NCI-H2107 treated with DMSO at 0.1 percent for 48 hours (cell line): ENCODE data around the gene SCYGR7.
"Not testable (repeated sequence)": the region's sequence is repeated elsewhere in the genome, so short reads cannot be mapped to it uniquely, and the experiment has no call there.

Experiments
- DNase-seq: peaks from one replicate; lab custom pipeline; 2025; ENCODE audit not compliant: unreplicated experiment; lab: John Stamatoyannopoulos, UW

Gene SCYGR7

DNA sequence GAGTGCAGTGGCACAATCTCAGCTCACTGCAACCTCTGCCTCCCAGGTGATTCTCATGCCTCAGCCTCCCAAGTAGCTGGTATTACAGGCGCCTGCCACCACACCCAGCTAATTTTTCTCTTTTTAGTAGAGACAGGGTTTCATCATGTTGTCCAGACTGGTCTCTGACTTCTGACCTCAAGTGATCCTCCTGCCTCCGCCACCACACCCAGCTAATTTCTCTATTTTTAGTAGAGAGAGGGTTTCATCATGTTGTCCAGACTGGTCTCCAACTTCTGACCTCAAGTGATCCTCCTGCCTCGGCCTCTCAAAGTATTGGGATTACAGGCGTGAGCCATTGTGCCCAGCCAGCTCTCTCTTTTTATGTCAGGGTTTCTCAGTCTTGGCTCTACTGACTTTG, 28.1 kb downstream of the SCYGR7 start:
- DNase-seq, result not testable (repeated sequence)

DNA sequence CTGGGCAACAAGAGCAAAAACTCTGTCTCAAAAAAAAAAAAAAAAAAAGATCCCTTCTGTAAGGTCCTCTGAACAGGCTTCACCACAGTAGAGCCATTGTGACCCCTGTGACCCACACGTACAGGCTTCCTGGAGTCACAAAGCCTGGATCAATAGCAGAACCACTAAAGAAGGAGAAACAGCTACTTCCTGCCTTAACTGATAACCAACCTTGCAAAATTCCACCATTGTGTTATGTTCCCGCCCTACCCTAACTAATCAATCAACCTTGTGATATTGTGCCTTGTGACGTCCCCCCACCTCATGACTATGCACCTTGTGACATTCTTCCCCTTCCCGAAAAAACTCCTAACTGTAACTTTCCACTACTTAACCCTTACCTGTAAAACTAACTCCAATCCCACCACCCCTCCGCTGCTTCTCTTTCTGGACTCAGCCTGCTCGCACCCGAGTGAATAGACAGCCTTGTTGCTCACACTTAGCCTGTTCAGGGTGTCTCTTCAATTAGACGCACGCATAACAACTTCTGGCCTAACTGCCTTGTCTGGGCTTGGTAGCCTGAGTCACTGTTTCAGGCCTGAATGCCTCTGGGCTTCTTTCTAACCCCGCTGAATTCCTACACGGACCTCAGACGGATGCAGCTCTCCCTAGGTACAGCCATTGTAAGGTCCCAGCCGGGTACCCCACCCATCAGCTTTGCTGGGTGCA, 31.4 kb downstream of the SCYGR7 start:
- no peak for DNase-seq

DNA sequence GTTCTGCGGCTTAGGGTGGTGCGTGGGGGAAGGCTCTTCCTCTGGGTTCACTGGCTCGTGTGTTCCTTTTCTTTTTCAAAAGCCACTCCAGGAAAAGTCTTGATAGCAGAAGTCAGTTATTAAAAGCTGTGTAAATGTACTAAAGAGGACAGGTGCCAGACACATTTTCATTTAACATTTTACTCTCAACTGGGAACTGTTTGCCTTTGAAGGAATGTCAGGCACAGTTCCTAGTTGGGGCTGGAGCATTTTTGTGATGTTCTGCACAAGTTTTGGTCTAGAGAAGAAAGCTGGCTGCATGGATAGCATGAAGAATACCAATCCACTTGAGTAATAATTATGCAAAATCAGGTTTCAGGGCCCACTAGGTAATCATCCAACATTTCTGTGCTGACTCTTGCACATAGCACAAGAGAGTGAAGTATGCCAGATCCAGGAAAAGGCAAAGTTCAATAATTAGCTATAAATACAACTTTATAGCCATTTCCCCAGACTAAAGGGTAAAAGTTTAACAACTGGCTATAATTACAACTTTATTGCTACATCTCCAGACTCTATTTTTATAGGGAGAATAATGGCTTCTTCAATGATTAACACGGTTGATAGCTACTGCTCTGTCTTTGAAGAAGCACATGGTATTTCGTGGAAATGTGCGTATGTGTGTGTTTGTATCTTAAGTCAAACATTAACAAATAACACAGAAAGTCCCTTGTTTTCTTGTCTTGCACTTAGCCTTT, 33.8 kb downstream of the SCYGR7 start:
- no peak for DNase-seq

DNA sequence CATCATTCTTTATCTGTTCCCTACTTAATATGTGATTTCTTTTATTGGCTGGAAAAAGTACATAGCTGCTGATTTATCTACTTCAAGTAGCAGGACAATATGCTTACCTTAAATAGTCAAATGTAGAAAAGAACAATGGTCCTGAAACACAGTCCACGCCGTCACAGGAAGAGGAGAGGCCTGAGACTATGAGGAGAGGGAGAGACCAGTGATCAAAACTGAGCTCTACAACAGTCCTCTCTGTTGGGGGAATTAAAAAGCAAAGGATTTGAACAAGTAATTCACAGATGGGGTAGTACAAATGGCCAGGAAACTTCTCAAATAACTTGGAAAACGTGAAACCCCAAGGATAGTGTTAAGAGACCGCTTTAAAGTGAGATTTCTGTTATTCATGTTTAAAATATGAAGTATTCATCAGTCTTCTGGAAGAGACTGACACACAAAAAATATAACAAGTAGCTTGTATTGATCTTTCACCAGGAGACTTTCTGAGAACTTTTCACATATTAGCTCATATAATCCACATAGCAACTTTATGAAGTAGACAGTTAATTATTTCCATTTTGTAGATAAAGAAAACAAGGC, 37.7 kb downstream of the SCYGR7 start:
- no peak for DNase-seq

DNA sequence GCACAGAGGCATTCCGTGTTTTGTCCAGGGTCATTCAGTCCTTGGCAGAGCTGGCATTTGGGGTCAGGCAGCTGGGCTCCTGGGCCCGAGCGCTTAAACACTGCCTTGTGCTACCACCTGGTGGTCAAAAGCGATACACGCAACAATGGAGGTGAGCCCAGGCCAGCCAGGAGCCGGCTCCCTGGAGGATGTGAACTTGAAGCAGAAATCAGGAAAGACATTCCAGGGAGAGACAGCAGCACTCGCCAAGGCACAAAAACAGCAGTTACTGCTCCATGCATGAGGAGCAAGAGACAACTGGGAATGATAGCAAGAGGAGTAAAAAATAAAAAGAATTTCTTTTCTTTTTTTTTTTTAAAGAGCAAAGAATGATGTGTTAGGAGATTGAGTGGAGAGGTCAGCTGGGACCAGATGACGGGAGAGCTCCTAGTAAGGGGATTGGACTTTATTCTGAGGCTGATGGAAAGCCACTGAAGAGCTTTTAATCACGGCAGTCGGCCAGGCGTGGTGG, 38.3 kb downstream of the SCYGR7 start:
- no peak for DNase-seq

DNA sequence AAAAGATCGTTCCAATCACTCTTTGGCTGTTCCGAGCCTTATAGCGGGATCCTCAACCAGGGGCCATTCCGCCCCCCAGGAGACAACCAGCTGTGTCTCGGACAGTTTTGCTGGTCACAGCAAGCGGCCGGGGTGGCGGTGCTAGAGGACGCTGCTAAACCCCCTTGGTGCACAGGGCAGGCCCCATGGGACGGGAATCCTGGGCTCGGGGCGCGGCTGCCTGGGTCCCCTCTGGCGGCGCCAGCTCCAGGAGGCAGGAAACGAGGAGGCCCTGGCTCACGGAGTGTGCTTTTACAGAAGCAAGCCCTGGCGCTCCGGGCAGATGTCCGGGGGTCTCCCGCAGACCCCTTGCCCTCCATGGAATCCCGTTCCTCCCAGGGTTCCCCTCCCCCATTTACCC, 39.7 kb downstream of the SCYGR7 start:
- DNase-seq, result no peak

DNA sequence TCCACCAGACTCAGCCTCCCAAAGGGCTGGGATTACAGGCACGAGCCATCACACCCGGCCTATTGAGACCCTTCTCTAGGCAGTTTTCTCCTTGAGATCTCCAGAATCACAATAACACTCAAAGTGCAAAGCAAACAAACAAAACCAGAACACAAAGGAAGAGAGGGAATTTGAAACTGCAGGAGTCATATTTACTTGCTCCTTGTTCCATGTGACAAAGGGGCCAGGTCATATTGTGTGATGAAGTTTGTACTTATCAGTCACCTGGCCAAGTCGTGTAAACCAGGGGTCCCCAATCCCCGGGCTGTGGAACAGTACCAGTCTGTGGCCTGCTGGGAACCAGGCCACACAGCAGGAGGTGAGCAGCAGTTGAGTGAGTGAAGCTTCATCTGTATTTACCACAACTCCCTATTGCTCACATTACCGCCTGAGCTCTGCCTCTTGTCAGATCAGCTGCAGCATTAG, 44.1 kb downstream of the SCYGR7 start:
- DNase-seq, result peak; percentile 64

DNA sequence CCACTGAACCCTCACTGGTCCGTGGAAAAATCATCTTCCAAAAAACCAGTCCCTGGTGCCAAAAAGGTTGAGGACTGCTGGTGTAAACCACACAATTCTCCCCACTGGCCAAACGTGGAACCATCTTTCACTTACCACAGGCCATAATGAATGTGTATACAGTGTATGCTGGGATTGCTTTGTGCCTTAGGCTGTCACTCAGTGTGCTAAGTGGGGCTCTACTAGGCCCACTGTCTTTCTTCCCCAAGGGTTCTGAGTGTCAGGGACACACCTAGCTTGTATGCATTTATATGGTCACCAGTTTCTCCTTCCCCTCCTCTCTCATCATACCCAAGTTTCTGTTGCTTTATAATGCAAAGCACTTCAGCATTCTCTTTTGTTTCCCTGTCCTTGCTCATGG, 44.8 kb downstream of the SCYGR7 start:
- no peak for DNase-seq

DNA sequence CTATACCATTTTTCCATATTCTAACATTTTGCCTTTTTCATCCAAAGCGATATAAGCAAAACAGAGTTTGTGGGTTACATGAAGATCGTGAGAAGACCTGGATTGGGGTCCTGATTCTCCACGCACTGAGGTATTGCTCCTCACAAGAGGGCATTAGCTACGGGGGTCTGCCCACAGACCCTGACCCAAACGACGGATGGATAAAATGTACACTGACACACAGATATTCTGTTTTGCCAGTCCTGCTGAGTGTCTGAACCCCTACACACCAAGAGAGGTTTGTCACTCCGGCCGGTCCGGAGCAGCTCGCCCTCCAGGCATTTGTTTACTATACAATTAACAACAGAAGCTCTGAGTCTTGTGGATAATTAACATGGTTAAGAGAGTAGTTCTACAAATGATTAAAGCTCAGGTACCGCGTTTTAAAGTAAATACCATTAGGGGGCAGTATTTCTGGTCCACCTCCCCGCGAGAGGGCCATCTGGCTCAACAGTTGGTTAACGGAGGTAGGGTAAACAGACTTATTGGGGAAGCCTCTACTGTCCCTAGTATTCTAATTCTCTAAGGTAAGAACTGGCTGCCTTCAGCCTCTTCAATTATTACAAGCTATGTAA, 46.0 kb downstream of the SCYGR7 start:
- no peak for DNase-seq

DNA sequence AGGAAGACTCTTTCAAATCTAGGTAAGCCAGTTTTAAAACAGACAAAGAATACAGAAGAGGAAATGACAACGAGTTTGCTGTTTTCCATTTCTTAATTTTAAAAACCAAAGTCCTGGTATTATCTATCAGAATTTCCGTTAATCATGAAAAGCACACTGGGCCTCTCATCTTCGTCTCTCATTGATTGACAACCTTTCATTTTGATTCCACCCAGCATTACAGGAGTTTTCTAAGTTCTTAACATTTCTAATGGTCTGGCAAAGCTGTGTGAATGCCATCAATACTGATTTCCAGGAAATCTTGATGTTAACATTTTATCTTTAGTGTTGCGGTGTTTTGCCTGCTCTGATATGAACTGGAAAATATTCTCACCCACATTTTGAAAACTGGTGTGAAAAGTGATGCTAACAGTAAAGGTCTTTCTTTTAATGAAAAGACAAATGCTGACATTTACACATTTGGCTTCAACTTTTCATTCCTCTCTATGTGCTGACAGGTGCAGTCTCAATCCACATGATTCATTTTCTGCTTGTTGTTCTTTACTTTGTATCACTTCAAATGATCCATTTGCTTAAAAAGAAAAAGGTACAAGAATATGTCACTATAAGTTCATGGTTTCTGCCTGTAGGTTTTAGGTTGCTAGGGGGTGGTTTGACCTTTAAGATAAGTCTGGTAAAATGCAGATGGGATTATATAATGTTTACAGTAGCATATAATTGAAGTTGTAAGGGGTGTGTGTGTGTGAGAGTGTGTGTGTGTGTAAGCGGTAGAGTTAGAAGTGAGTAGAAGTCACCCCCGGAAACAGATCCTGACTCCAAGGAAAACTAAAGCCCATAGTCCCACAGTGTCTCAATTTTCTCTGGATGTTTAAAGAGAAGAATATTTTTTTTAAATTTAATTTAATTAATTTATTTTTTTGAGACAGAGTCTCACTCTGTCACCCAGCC, 47.0 kb downstream of the SCYGR7 start:
- no peak for DNase-seq
